Measurements from ENCODE around the gene ITSN1. TPM values are rescaled to one million over a fixed set of nuclear protein-coding genes. Genes with fewer than 3 reads are reported as not detected.
"Not testable (repeated sequence)": the region's sequence is repeated elsewhere in the genome, so short reads cannot be mapped to it uniquely, and the experiment has no call there.

Gene ITSN1
- total and polyA plus RNA-seq, 2 experiments from 2014 or later = 77.9 to 95.7 TPM

- not testable (repeated sequence) for H3K79me2 ChIP-seq (replicated peaks; ENCODE audit: insufficient read depth); H3K27ac Mint-ChIP-seq; H3K4me1 ChIP-seq (ENCODE audit: insufficient read depth); H2AFZ ChIP-seq; H3K36me3 ChIP-seq (ENCODE audit: insufficient read depth); H3K9me2 ChIP-seq (ENCODE audit: insufficient read depth); H4K20me1 ChIP-seq (replicated peaks; ENCODE audit: insufficient read depth); H3K27me3 Mint-ChIP-seq (ENCODE audit: insufficient read depth, low read depth, poor library complexity); H3K4me2 ChIP-seq; DNase-seq (ENCODE audit: low spot score); H3F3A ChIP-seq (replicated peaks; ENCODE audit: low read depth); ATAC-seq; H3K4me3 ChIP-seq; H3K9me3 Mint-ChIP-seq; H3K27ac ChIP-seq (ENCODE audit: low read depth); H3K4me3 Mint-ChIP-seq; H3K27me3 ChIP-seq (ENCODE audit: insufficient read depth)
- Mint-ChIP-seq H3K4me1 (peaks cover 15% of the 10 kb centered on the region; the same call in 2 of the 3 replicates), H3K36me3 (ENCODE audit: low read depth) (peaks cover 24% of the 10 kb centered on the region)
These were observed 16.1 kb upstream of the ITSN1 start for GRCh38 chr21:33626151-33626550.

GRCh38 chr21:33634254-33634653 lies 8.0 kb upstream of the ITSN1 start:
- Mint-ChIP-seq H3K27me3 (ENCODE audit: insufficient read depth, low read depth, poor library complexity) (peaks cover 6% of the 10 kb centered on the region), H3K27ac (no peak overlapping the region), H3K9me3 (no peaks in the 10 kb centered on the region), H3K36me3 (ENCODE audit: low read depth) (peaks cover 17% of the 10 kb centered on the region), H3K4me1 (peaks cover 8% of the 10 kb centered on the region; the same call in 2 of the 3 replicates), H3K4me3 (no peak overlapping the region)
- Histone ChIP-seq H3K27ac (ENCODE audit: low read depth) (no peak overlapping the region), H3K9me2 (ENCODE audit: insufficient read depth) (no peaks in the 10 kb centered on the region), H4K20me1 (replicated peaks; ENCODE audit: insufficient read depth) (0 out of 2 replicates have a peak, but pooled peaks cover 3% of the 10 kb centered on the region), H3K27me3 (ENCODE audit: insufficient read depth) (no peaks in the 10 kb centered on the region), H3K4me3 (no peak overlapping the region), H3K79me2 (replicated peaks; ENCODE audit: insufficient read depth) (peaks cover 19% of the 10 kb centered on the region), H3K4me2 (no peak overlapping the region), H2AFZ (no peak overlapping the region), H3K36me3 (ENCODE audit: insufficient read depth) (no peaks in the 10 kb centered on the region; the same call in 1 of the 2 replicates), H3F3A (replicated peaks; ENCODE audit: low read depth) (no peaks in the 10 kb centered on the region), H3K4me1 (ENCODE audit: insufficient read depth) (no peaks in the 10 kb centered on the region; the same call in 1 of the 2 replicates)
- no peak for ATAC-seq
- DNase-seq (ENCODE audit: low spot score) = no peak
- TF ChIP-seq ZNF462 (CRISPR knock-in tag; IDR thresholded peaks at IDR 0.05) (no peak), CTCF (conservative IDR thresholded peaks at IDR 0.05; ENCODE audit: low read depth in 2 of 2) (no peak), JUNB (IDR thresholded peaks at IDR 0.05; ENCODE audit: unreplicated experiment) (no peak), POLR2AphosphoS5 (IDR thresholded peaks at IDR 0.05; ENCODE audit: low read depth) (no peak), REST (IDR thresholded peaks at IDR 0.05; ENCODE audit: unreplicated experiment) (no peak), NANOG (IDR thresholded peaks at IDR 0.05; ENCODE audit: borderline replicate concordance) (no peak), ETS1 (IDR thresholded peaks at IDR 0.05) (no peak), EZH2phosphoT487 (IDR thresholded peaks at IDR 0.05; ENCODE audit: unreplicated experiment) (no peak), EZH2 (IDR thresholded peaks at IDR 0.05; ENCODE audit: low read depth, unreplicated experiment) (no peak), ZNF114 (CRISPR knock-in tag; IDR thresholded peaks at IDR 0.05) (no peak)
